WTC11 (cell line): ENCODE measurements around the gene GGTLC1.
"Not testable (repeated sequence)": the region's sequence is repeated elsewhere in the genome, so short reads cannot be mapped to it uniquely, and the experiment has no call there.

ENCODE experiments used
- CBFB ChIP-seq: sonication (generic); formaldehyde crosslinking; IDR thresholded peaks from 2 replicates; pipeline ENCODE4 v1.8.1; 2022; ENCODE audit warnings: mild to moderate bottlenecking, low read depth, missing genetic modification reagents
- ELF4 ChIP-seq: sonication (generic); formaldehyde crosslinking; IDR thresholded peaks from 2 replicates; pipeline ENCODE4 v1.8.1; 2022; ENCODE audit warnings: low read depth, mild to moderate bottlenecking, moderate library complexity, missing genetic modification reagents
- SMAD3 ChIP-seq: sonication (generic); formaldehyde crosslinking; IDR thresholded peaks from 2 replicates; pipeline ENCODE4 v1.8.0; 2022; ENCODE audit warnings: missing genetic modification reagents, mild to moderate bottlenecking, borderline replicate concordance
- TEAD4 ChIP-seq: sonication (generic); formaldehyde crosslinking; IDR thresholded peaks from 2 replicates; pipeline ENCODE4 v1.8.0; 2022; ENCODE audit warnings: mild to moderate bottlenecking, missing genetic modification reagents
- TF ChIP-seq, protein P1 (sequence below): sonication (generic); formaldehyde crosslinking; IDR thresholded peaks from 2 replicates; pipeline ENCODE4 v1.8.1; 2022; ENCODE audit warnings: missing genetic modification reagents, borderline replicate concordance
- TF ChIP-seq, protein P2 (sequence below): sonication (generic); formaldehyde crosslinking; conservative IDR thresholded peaks from 2 replicates; pipeline ENCODE4 v1.8.1; 2022; ENCODE audit warnings: mild to moderate bottlenecking, missing genetic modification reagents
- TF ChIP-seq, protein P3 (sequence below): fragments of 200-600 bp; IDR thresholded peaks from 2 replicates; pipeline ENCODE4 v1.8.0; 2022; ENCODE audit warnings: antibody characterized with exemption
- TF ChIP-seq, protein P4 (sequence below): sonication (generic); formaldehyde crosslinking; IDR thresholded peaks from 2 replicates; pipeline ENCODE4 v1.8.0; 2022; ENCODE audit warnings: mild to moderate bottlenecking, missing genetic modification reagents
- TF ChIP-seq, protein P5 (sequence below): sonication (generic); formaldehyde crosslinking; IDR thresholded peaks from 2 replicates; pipeline ENCODE4 v1.8.0; 2022; ENCODE audit warnings: mild to moderate bottlenecking, missing genetic modification reagents

DNA sequence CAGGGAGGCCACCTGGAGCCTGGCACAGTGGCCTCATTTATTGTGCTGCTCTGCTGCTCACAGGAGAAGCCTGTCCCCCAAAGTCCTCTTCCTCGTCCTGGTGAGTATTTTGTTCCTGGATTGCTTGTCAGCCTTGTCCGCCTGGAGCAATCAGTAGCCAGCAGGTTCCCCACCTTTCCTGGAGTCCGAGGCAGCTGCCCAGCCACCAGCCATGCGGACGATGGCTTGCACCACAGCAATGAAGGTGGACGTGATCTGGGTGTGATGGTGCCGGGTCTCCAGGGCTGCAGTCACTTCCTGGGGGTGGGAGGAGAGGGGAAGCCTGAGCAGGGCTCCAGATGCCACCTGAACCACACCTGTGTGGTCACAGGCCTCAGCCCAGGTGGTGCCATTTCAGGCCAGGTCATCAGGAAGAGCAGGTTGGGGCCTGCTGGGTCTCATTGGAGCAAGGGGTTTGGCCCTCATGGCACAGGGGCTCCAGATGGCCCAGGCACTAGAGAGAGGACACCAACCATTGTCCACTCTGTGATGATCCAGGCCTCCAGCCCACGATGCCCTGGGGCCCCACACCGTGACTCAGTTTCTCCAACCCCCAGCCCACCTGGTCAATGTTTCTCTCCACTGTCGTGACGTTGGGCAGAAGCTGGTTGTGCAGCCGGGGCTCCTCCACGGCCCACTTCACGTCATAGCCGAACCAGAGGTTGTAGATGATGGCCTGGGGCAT lies 3.4 kb downstream of the GGTLC1 start:
- not testable (repeated sequence) for TF ChIP-seq CBFB; SMAD3 (CRISPR knock-in tag); TEAD4 (CRISPR knock-in tag); ELF4 (CRISPR knock-in tag)
- TF ChIP-seq, protein P1, sequence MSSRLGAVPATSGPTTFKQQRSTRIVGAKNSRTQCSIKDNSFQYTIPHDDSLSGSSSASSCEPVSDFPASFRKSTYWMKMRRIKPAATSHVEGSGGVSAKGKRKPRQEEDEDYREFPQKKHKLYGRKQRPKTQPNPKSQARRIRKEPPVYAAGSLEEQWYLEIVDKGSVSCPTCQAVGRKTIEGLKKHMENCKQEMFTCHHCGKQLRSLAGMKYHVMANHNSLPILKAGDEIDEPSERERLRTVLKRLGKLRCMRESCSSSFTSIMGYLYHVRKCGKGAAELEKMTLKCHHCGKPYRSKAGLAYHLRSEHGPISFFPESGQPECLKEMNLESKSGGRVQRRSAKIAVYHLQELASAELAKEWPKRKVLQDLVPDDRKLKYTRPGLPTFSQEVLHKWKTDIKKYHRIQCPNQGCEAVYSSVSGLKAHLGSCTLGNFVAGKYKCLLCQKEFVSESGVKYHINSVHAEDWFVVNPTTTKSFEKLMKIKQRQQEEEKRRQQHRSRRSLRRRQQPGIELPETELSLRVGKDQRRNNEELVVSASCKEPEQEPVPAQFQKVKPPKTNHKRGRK (CRISPR knock-in tag): not testable (repeated sequence)
- TF ChIP-seq, protein P2, sequence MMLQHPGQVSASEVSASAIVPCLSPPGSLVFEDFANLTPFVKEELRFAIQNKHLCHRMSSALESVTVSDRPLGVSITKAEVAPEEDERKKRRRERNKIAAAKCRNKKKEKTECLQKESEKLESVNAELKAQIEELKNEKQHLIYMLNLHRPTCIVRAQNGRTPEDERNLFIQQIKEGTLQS: not testable (repeated sequence)
- TF ChIP-seq, protein P3, sequence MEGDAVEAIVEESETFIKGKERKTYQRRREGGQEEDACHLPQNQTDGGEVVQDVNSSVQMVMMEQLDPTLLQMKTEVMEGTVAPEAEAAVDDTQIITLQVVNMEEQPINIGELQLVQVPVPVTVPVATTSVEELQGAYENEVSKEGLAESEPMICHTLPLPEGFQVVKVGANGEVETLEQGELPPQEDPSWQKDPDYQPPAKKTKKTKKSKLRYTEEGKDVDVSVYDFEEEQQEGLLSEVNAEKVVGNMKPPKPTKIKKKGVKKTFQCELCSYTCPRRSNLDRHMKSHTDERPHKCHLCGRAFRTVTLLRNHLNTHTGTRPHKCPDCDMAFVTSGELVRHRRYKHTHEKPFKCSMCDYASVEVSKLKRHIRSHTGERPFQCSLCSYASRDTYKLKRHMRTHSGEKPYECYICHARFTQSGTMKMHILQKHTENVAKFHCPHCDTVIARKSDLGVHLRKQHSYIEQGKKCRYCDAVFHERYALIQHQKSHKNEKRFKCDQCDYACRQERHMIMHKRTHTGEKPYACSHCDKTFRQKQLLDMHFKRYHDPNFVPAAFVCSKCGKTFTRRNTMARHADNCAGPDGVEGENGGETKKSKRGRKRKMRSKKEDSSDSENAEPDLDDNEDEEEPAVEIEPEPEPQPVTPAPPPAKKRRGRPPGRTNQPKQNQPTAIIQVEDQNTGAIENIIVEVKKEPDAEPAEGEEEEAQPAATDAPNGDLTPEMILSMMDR: not testable (repeated sequence)
- TF ChIP-seq, protein P4, sequence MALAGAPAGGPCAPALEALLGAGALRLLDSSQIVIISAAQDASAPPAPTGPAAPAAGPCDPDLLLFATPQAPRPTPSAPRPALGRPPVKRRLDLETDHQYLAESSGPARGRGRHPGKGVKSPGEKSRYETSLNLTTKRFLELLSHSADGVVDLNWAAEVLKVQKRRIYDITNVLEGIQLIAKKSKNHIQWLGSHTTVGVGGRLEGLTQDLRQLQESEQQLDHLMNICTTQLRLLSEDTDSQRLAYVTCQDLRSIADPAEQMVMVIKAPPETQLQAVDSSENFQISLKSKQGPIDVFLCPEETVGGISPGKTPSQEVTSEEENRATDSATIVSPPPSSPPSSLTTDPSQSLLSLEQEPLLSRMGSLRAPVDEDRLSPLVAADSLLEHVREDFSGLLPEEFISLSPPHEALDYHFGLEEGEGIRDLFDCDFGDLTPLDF (CRISPR knock-in tag): not testable (repeated sequence)
- TF ChIP-seq, protein P5, sequence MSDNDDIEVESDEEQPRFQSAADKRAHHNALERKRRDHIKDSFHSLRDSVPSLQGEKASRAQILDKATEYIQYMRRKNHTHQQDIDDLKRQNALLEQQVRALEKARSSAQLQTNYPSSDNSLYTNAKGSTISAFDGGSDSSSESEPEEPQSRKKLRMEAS (CRISPR knock-in tag): not testable (repeated sequence)
